ENCODE measurements around the gene CCT2.

DNA sequence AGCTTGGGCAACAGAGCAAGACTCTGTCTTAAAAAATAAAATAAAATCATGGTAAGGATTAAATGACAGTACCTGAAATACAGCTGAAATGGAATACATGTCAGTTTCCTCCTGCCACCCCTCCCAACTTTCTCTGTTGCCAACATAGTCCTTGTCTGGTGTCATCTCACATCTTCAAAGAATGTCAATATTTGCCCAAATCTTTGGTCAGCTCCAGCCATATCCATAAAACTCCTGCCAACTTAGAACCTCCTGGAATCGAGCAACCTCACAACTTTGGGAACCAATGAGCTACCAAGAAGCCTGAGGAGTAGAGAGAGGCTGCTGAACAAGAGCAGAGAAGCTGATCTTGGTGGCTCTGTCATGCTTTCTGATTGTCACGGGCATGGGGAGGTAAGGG, 36.3 kb downstream of the CCT2 start:
- TF ChIP-seq, protein P1, sequence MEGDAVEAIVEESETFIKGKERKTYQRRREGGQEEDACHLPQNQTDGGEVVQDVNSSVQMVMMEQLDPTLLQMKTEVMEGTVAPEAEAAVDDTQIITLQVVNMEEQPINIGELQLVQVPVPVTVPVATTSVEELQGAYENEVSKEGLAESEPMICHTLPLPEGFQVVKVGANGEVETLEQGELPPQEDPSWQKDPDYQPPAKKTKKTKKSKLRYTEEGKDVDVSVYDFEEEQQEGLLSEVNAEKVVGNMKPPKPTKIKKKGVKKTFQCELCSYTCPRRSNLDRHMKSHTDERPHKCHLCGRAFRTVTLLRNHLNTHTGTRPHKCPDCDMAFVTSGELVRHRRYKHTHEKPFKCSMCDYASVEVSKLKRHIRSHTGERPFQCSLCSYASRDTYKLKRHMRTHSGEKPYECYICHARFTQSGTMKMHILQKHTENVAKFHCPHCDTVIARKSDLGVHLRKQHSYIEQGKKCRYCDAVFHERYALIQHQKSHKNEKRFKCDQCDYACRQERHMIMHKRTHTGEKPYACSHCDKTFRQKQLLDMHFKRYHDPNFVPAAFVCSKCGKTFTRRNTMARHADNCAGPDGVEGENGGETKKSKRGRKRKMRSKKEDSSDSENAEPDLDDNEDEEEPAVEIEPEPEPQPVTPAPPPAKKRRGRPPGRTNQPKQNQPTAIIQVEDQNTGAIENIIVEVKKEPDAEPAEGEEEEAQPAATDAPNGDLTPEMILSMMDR (IDR thresholded peaks at IDR 0.05): no peak
- TF ChIP-seq POLR2A (IDR thresholded peaks at IDR 0.05) (no peak), EP300 (IDR thresholded peaks at IDR 0.05) (no peak), POLR2AphosphoS5 (IDR thresholded peaks at IDR 0.05) (no peak)

All from stomach (tissue), 4 donors.